Adrenal gland (tissue), 12 donors: ENCODE results near the gene KRTAP10-7. TPM values are rescaled to one million over a fixed set of nuclear protein-coding genes. Genes with fewer than 3 reads are reported as not detected.
"Not testable (repeated sequence)": the region's sequence is repeated elsewhere in the genome, so short reads cannot be mapped to it uniquely, and the experiment has no call there.

Experiments used
- DNase-seq, 7 donors: peaks; one replicate each; pipeline ENCODE4 v3.0.0-alpha.2; 2019 to 2020
- H3K27ac ChIP-seq, 5 donors: fragments of 200-600 bp; sonication (generic) in 4 of 5; 1 replicate in 3 of 5; 2 replicates in 2 of 5; pipeline versions ENCODE4 v1.5.1 to v1.8.0; 2016 to 2020; ENCODE audit warnings: mild to moderate bottlenecking in 1 of 5
- H3K27me3 ChIP-seq: fragments of 200-600 bp; 2 replicates; pipeline ENCODE4 v1.8.0; 2021
- H3K36me3 ChIP-seq, 2 donors: fragments of 200-600 bp; replicated peaks in 1 of 2; 1 replicate in 1 of 2; 2 replicates in 1 of 2; pipeline versions ENCODE4 v1.5.1 to v1.8.0; 2018 to 2022
- H3K4me1 ChIP-seq, 2 donors: fragments of 200-600 bp; replicated peaks in 1 of 2; 1 replicate in 1 of 2; 2 replicates in 1 of 2; pipeline versions ENCODE4 v1.5.1 to v1.8.0; 2018 to 2021
- H3K4me3 ChIP-seq, 4 donors: fragments of 200-600 bp; sonication (generic) in 3 of 4; one replicate each; pipeline ENCODE4 v1.5.1; 2016 to 2018
- H3K9me3 ChIP-seq, 3 donors: fragments of 200-600 bp; sonication (generic) in 1 of 3; replicated peaks in 1 of 3; 1 replicate in 2 of 3; 2 replicates in 1 of 3; pipeline versions ENCODE4 v1.5.1 to v1.8.0; 2016 to 2021
- CTCF ChIP-seq, 6 experiments: fragments of 450-650 bp in 4 of 6; fragments of 200-600 bp in 2 of 6; sonication (generic) in 1 of 6; IDR thresholded peaks; 1 replicate in 5 of 6; 2 replicates in 1 of 6; pipeline versions ENCODE4 v1.5.1 to v1.8.0; 2016 to 2021; ENCODE audit warnings: antibody characterized with exemption in 6 of 6, mild to moderate bottlenecking in 2 of 6, moderate library complexity in 1 of 6
- POLR2A ChIP-seq, 2 donors: fragments of 450-650 bp; IDR thresholded peaks; one replicate each; pipeline ENCODE4 v1.6.1; 2017; ENCODE audit warnings: antibody characterized with exemption in 2 of 2, mild to moderate bottlenecking in 2 of 2, moderate library complexity in 1 of 2
- WGBS, 4 donors: extraction: QIAGEN DNeasy Blood & Tissue Kit in 2 of 4; methylation state at CpG; one replicate each; pipeline versions ENCODE4 v1.1.5 to v1.1.7; 2013 to 2017; 5-methylcytosine and 5-hydroxymethylcytosine counted together
- intact Hi-C, 2 donors: fragments of 100-400 bp; cut with DNase I; formaldehyde crosslinking; loops; one replicate each; pipeline versions ENCODE4 v1.14.1 to v1.15.0; 2022 to 2023
- polyA plus RNA-seq, 3 donors: library from polyadenylated mRNA; stranded (reverse); fragments of 200-250 nt in 2 of 3; fragments of 350-450 nt in 1 of 3; fragmentation: Illumina TruSeq in 1 of 3; extraction: RNeasy Lipid Tissue Mini Kit (QIAGEN cat#74804) in 1 of 3; gene quantifications; one replicate each; pipeline ENCODE4 v1.2.3, GENCODE V29; 2013 to 2014
- total RNA-seq, 9 donors: library from RNA; depleted of rRNA in 4 of 9; stranded (reverse); fragments of >200 nt in 4 of 9; fragments of 120-200 nt in 1 of 9; fragmentation: NEBNext Ultra II Directional in 1 of 9; extraction: Animal tissue kit (Norgen Biotek cat#: 25700) in 1 of 9; gene quantifications; one replicate each; pipeline versions ENCODE4 v1.1.0 to v1.2.4, GENCODE V29; 2013 to 2023
- donor health status: healthy with polysubstance abuse.
- donor health status: Bipolar disorder and iron deficiency.
- donor health status: DM: yes; HTN: yes; CAD: no.
- donor health status: DM: no; HTN: no; CAD: no.
- donor health status: DM: no; HTN: no; CAD: no.
- donor health status: DM: yes; HTN: yes; CAD: no.

KRTAP10-7 gene
- total and polyA plus RNA-seq, 12 donors, result not detected

GRCh38 chr21:44571296-44571695, 29.1 kb upstream of the KRTAP10-7 start:
- TF ChIP-seq CTCF (IDR thresholded peaks at IDR 0.05) (no peak), POLR2A (IDR thresholded peaks at IDR 0.05) (no peak)
- WGBS, 4 donors, result 63 to 82% (median 73%) methylated on average over 3 to 4 of the region's 4 CpGs
- Histone ChIP-seq H3K36me3 (no peaks in the 10 kb centered on the region), H3K27me3 (peaks cover 3% of the 10 kb centered on the region), H3K4me3 (no peak overlapping the region), H3K27ac (no peak overlapping the region), H3K4me1 (no peaks in the 10 kb centered on the region), H3K9me3 (no peaks in the 10 kb centered on the region)
- peak in 1 of 7 donors; percentile 6 for DNase-seq
- intact Hi-C loops, result no loop called here

- Histone ChIP-seq H3K36me3 (no peaks in the 10 kb centered on the region), H3K4me3 (no peak overlapping the region), H3K4me1 (no peaks in the 10 kb centered on the region), H3K27me3 (peaks cover 3% of the 10 kb centered on the region), H3K9me3 (no peaks in the 10 kb centered on the region), H3K27ac (no peak overlapping the region)
- DNase-seq, result peak in 1 of 7 donors; percentile 36
- intact Hi-C loops, result no loop called here
- TF ChIP-seq POLR2A (IDR thresholded peaks at IDR 0.05), result no peak
- no peak for TF ChIP-seq CTCF (IDR thresholded peaks at IDR 0.05)
- WGBS, 4 donors, result 86 to 92% (median 89%) methylated on average over 35 to 40 of the region's 40 CpGs
Observed at GRCh38 chr21:44571844-44572782, 28.3 kb upstream of the KRTAP10-7 start.

DNA sequence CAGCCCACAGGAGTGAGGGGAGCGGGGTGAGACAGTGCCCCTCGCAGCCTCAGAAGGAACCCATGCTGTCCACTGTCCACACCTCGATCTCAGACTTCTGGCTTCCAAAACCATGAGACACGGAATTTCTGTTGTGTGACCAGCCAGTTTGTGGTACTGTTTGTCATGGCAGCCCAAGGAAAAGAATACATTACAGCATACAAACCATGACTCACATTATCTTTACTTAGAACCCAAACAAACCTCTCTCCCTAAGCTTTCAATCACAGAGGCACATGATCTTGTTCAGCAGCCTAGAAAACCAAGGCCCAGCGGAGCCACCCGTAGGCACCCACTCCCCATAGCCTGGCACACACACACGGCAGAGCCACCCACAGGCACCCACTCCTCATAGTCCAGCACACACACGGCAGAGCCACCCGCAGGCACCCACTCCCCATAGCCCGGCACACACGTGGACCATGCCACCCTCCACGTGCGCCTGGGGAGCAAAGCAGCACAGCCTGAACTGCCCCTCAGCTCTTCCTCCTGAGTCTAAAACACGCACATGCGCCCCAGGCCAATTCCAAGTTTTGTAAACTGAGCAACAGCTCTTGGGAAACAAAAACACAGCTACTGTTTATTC, 27.3 kb upstream of the KRTAP10-7 start:
- Histone ChIP-seq H3K36me3 (no peaks in the 10 kb centered on the region), H3K27me3 (peaks cover 3% of the 10 kb centered on the region), H3K27ac (no peak overlapping the region), H3K4me3 (no peak overlapping the region), H3K9me3 (no peaks in the 10 kb centered on the region), H3K4me1 (no peaks in the 10 kb centered on the region)
- no peak for TF ChIP-seq POLR2A (IDR thresholded peaks at IDR 0.05)
- no peak for TF ChIP-seq CTCF (IDR thresholded peaks at IDR 0.05)
- peak in 1 of 7 donors; percentile 11 for DNase-seq
- intact Hi-C loops, result no loop called here
- WGBS, 4 donors, result 72 to 83% (median 76%) methylated on average over 15 of the region's 15 CpGs

DNA sequence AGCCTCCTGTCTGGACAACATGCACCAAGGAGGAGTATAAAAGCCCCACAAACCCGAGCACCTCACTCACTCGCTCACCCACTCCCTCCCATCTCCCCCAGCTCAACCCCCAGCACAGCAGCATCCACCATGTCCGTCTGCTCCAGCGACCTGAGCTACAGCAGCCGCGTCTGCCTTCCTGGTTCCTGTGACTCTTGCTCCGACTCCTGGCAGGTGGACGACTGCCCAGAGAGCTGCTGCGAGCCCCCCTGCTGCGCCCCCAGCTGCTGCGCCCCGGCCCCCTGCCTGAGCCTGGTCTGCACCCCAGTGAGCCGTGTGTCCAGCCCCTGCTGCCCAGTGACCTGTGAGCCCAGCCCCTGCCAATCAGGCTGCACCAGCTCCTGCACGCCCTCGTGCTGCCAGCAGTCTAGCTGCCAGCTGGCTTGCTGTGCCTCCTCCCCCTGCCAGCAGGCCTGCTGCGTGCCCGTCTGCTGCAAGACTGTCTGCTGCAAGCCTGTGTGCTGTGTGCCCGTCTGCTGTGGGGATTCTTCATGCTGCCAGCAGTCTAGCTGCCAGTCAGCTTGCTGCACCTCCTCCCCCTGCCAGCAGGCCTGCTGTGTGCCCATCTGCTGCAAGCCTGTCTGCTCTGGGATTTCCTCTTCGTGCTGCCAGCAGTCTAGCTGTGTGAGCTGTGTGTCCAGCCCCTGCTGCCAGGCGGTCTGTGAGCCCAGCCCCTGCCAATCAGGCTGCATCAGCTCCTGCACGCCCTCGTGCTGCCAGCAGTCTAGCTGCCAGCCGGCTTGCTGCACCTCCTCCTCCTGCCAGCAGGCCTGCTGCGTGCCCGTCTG, 26.6 kb upstream of the KRTAP10-7 start, which contains the start of gene KRTAP10-4:
Gene KRTAP10-4, plus strand, starts transcription at position 100 of the 827 bp plus-strand sequence. Its CDS starts 30 bp downstream, at position 130.
- H3K9me3 ChIP-seq, H3K4me1 ChIP-seq, H3K27me3 ChIP-seq, H3K36me3 ChIP-seq, intact Hi-C loops, H3K4me3 ChIP-seq, H3K27ac ChIP-seq: not testable (repeated sequence)
- DNase-seq, result peak in 1 of 7 donors; percentile 27
- 34 to 67% (median 57%) methylated on average over 7 to 22 of the region's 25 CpGs for WGBS, 4 donors
